Heart right ventricle (tissue), 16 donors: ENCODE results near the gene TBPL2. TPM values are rescaled to one million over a fixed set of nuclear protein-coding genes. Genes with fewer than 3 reads are reported as not detected.

Experiments used
- ATAC-seq, 8 donors: fragments of 200-7000 bp; cut with Tn5 transposase; one replicate each; pipeline ENCODE4 v1.9.1; 2020; ENCODE audit warnings: mild to moderate bottlenecking in 8 of 8, moderate library complexity in 8 of 8, moderate number of reproducible peaks in 1 of 8
- DNase-seq, 2 donors: peaks; one replicate each; pipeline ENCODE4 v3.0.0-alpha.2; 2020
- H3K27ac ChIP-seq, 10 donors: fragments of 200-600 bp; sonication (generic) in 2 of 10; one replicate each; pipeline versions ENCODE4 v1.5.0 to v1.8.0; 2020 to 2022; ENCODE audit warnings: mild to moderate bottlenecking in 3 of 10
- H3K27me3 ChIP-seq, 7 donors: fragments of 200-600 bp; one replicate each; pipeline ENCODE4 v1.8.0; 2021 to 2022; ENCODE audit warnings: mild to moderate bottlenecking in 2 of 7
- H3K36me3 ChIP-seq, 9 donors: fragments of 200-600 bp; sonication (generic) in 1 of 9; one replicate each; pipeline versions ENCODE4 v1.5.0 to v1.8.0; 2020 to 2022; ENCODE audit warnings: mild to moderate bottlenecking in 2 of 9
- H3K4me1 ChIP-seq, 9 donors: fragments of 200-600 bp; sonication (generic) in 1 of 9; one replicate each; pipeline versions ENCODE4 v1.5.0 to v1.8.0; 2020 to 2022; ENCODE audit warnings: mild to moderate bottlenecking in 4 of 9
- H3K4me3 ChIP-seq, 10 donors: fragments of 200-600 bp; sonication (generic) in 2 of 10; one replicate each; pipeline versions ENCODE4 v1.5.0 to v1.8.0; 2020 to 2022; ENCODE audit warnings: mild to moderate bottlenecking in 7 of 10, moderate library complexity in 2 of 10
- H3K9me3 ChIP-seq, 11 donors: fragments of 200-600 bp in 10 of 11; sonication (generic) in 2 of 11; one replicate each; pipeline versions ENCODE4 v1.5.0 to v1.8.0; 2013 to 2022; ENCODE audit warnings: mild to moderate bottlenecking in 2 of 11, control low read depth in 1 of 11, moderate library complexity in 1 of 11
- WGBS, 2 donors: extraction: QIAGEN DNeasy Blood & Tissue Kit; methylation state at CpG; one replicate each; pipeline ENCODE4 v1.1.7; 2013; ENCODE audit warnings: inconsistent platforms in 1 of 2; 5-methylcytosine and 5-hydroxymethylcytosine counted together
- intact Hi-C, 10 donors: fragments of 100-400 bp; cut with DNase I; formaldehyde crosslinking; loops; one replicate each; pipeline versions ENCODE4 v1.11.1 to v1.14.2; 2022
- polyA plus RNA-seq, 2 donors: library from polyadenylated mRNA; stranded (reverse); fragments of 200-250 nt; gene quantifications; one replicate each; pipeline ENCODE4 v1.2.3, GENCODE V29; 2013
- total RNA-seq, 10 donors: library from RNA; stranded (reverse); fragmentation: NEBNext Ultra II Directional in 3 of 10; extraction: Animal tissue kit (Norgen Biotek cat#: 25700) in 3 of 10; gene quantifications; one replicate each; pipeline versions ENCODE4 v1.2.1 to v1.2.4, GENCODE V29; 2021 to 2023
- TF ChIP-seq, protein P1 (sequence below), 9 donors: fragments of 200-600 bp; sonication (generic) in 2 of 9; IDR thresholded peaks; one replicate each; pipeline versions ENCODE4 v1.5.0 to v1.8.0; 2021 to 2022; ENCODE audit warnings: antibody characterized with exemption in 9 of 9, mild to moderate bottlenecking in 5 of 9, moderate library complexity in 1 of 9
- donor health status: Arrhythmogenic right ventricular cardiomyopathy.
- donor health status: ischemic (EF 13 %, LVEDD 7.1; RV severe dilation, severe dysfunction).
- donor health status: healthy with polysubstance abuse.
- donor health status: DM: no; HTN: yes; CAD: no.
- donor health status: DM: no; HTN: no; CAD: no.
- donor health status: ischemic (EF 25% LVEDD 6.9; RV normal size, moderate dysfunction).
- donor health status: ischemic (EF 25% LVEDD 5.7; RV mildly dilated, moderate dysfunction).
- donor health status: healthy.
- donor health status: DM: yes; HTN: yes; CAD: no.
- donor health status: Ischemic cardiomyopathy.
- donor health status: ischemic (EF 35%, LVEDD 5.7; RV mildly dilated, moderate dysfunction).
- donor health status: nonischemic (EF 11% LVEDD 7.7; RV severe dilation, severe dysfunction).
- donor health status: DM: yes; HTN: yes; CAD: no.
- donor health status: PGD.
- donor health status: ischemic (EF 29% LVEDD 5.4; RV normal size, mild dysfunction).
- donor health status: nonischemic (EF 23%, LVEDD 6.1; RV moderate dilation, normal function).

TBPL2 gene
- total and polyA plus RNA-seq, 12 donors = not detected

GRCh38 chr14:55436519-55436918, 3.9 kb downstream of the TBPL2 start:
- H3K27me3 ChIP-seq = peaks cover 0 to 26% (median 5%) of the 10 kb centered on the region in 7 donors
- no peaks in the 10 kb centered on the region for H3K36me3 ChIP-seq
- no peak overlapping the region for H3K27ac ChIP-seq
- ATAC-seq (no peak), DNase-seq (no peak)
- TF ChIP-seq, protein P1, sequence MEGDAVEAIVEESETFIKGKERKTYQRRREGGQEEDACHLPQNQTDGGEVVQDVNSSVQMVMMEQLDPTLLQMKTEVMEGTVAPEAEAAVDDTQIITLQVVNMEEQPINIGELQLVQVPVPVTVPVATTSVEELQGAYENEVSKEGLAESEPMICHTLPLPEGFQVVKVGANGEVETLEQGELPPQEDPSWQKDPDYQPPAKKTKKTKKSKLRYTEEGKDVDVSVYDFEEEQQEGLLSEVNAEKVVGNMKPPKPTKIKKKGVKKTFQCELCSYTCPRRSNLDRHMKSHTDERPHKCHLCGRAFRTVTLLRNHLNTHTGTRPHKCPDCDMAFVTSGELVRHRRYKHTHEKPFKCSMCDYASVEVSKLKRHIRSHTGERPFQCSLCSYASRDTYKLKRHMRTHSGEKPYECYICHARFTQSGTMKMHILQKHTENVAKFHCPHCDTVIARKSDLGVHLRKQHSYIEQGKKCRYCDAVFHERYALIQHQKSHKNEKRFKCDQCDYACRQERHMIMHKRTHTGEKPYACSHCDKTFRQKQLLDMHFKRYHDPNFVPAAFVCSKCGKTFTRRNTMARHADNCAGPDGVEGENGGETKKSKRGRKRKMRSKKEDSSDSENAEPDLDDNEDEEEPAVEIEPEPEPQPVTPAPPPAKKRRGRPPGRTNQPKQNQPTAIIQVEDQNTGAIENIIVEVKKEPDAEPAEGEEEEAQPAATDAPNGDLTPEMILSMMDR (IDR thresholded peaks at IDR 0.05) = no peak
- intact Hi-C loops = loop anchor here in 5 of 10 donors (5.0 to 10.0 kb wide), 4 partner anchors 222 to 1041 kb away; no protein-coding TSS in a partner anchor
- no peak overlapping the region for H3K4me3 ChIP-seq
- H3K4me1 ChIP-seq = peaks cover 0 to 9% (median 0%) of the 10 kb centered on the region in 9 donors
- 48 to 67% methylated on average over 4 of the region's 4 CpGs for WGBS, 2 donors
- no peaks in the 10 kb centered on the region for H3K9me3 ChIP-seq

GRCh38 chr14:55434805-55435174, 5.6 kb downstream of the TBPL2 start:
- WGBS, 2 donors = 52 to 61% methylated on average over 3 of the region's 3 CpGs
- intact Hi-C loops = loop anchor here in 7 of 10 donors (5.0 to 10.0 kb wide), 7 partner anchors 162 to 1043 kb away; partner anchors contain the start of gene FBXO34 (in 1 of the 7)
- Histone ChIP-seq H3K27me3 (peaks cover 0 to 17% (median 0%) of the 10 kb centered on the region in 7 donors), H3K4me1 (peaks cover 0 to 5% (median 0%) of the 10 kb centered on the region in 9 donors), H3K27ac (no peak overlapping the region), H3K4me3 (no peak overlapping the region), H3K36me3 (no peaks in the 10 kb centered on the region), H3K9me3 (no peaks in the 10 kb centered on the region)
- no peak for ATAC-seq
- TF ChIP-seq, protein P1 (IDR thresholded peaks at IDR 0.05) = no peak
- DNase-seq = no peak

DNA sequence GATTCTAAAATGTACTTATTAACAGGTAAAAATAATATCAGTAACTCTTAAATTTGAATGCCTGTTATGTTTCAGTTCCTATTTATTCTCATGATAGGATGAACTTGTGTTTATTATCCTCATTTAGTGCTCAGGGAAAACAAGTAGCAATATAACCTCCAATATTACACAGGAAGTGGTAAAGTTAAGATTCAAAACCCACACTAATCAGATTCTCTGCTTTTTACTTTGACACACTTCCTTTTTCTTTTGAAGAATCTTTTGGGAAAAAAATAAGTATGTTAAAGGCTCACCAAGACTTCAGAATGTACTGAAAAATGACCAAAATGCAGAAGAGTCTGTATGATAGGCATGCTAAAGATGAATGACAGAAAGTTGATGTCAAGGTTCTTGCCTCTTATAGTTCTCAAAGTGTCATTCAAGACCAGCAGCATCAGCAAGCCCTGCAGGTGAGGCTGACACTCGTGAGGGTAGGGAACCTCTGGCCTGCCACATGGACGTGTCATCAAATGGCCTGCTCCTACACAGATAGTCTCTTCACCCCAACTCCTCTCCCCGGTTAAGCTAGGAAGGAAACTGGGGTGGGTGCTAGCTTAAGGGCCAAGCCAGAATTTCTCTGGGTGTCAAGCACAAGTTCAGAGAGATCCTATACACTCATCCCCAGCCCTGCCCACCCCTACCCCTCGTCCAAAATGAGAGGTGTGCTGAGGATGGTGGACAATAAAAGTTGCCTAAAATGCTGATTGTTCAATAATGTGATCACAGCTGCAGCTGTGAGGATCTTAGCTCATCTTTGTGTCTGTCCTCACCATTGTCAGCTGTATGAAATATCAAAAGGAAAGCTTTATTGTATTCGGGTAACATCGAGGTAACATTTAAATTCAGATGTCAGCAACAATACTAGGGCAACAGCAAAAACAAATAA, 6.3 kb downstream of the TBPL2 start:
- Histone ChIP-seq H3K4me1 (peaks cover 0 to 5% (median 0%) of the 10 kb centered on the region in 9 donors), H3K27me3 (peaks cover 0 to 17% (median 0%) of the 10 kb centered on the region in 7 donors), H3K9me3 (no peaks in the 10 kb centered on the region), H3K4me3 (no peak overlapping the region), H3K36me3 (no peaks in the 10 kb centered on the region), H3K27ac (no peak overlapping the region)
- intact Hi-C loops = loop anchor here in 5 of 10 donors (5.0 to 10.0 kb wide), 5 partner anchors 162 to 1041 kb away; partner anchors contain the start of gene FBXO34 (in 1 of the 5)
- DNase-seq (no peak), ATAC-seq (no peak)
- TF ChIP-seq, protein P1 (IDR thresholded peaks at IDR 0.05) = no peak
- WGBS, 2 donors = 64 to 70% methylated on average over 6 of the region's 6 CpGs

DNA sequence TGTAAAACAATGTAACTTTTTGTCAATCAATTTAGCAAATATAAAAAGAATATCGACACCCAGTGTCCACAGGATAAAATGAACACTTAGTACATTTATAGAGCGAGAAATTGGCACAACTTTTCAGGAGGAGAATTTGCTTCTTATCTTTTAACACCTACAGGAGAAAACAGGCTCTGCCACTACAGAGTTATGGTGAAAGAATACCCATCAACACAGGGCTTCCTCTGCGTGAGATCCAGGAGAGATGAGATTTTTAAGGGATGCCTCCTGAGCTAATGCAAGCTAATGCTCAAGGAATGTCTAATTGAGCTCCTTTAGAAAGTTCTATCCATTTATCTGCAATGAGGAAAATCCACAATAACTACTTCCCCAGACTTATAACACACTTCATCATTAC, 7.8 kb downstream of the TBPL2 start:
- ATAC-seq = no peak
- DNase-seq = no peak
- H3K27me3 ChIP-seq = peaks cover 0 to 14% (median 0%) of the 10 kb centered on the region in 7 donors
- intact Hi-C loops = loop anchor here in 5 of 10 donors (5.0 to 10.0 kb wide), 5 partner anchors 160 to 1042 kb away; partner anchors contain the start of gene FBXO34 (in 1 of the 5)
- H3K36me3 ChIP-seq = no peaks in the 10 kb centered on the region
- TF ChIP-seq, protein P1 (IDR thresholded peaks at IDR 0.05) = no peak
- H3K9me3 ChIP-seq = no peaks in the 10 kb centered on the region
- whole genome bisulfite sequencing, 2 donors = 37 to 50% methylated on average over 3 of the region's 3 CpGs
- H3K4me1 ChIP-seq = peaks cover 0 to 5% (median 0%) of the 10 kb centered on the region in 9 donors
- no peak overlapping the region for H3K27ac ChIP-seq
- H3K4me3 ChIP-seq = no peak overlapping the region
